Upper lobe of left lung (tissue), 4 donors: ENCODE results near the gene TENM4.

Experiments
- POLR2AphosphoS5 ChIP-seq, 2 donors: sonication (generic); formaldehyde crosslinking; IDR thresholded peaks; one replicate each; pipeline ENCODE4 v1.5.1; 2017; ENCODE audit warnings: antibody characterized with exemption in 2 of 2
- TF ChIP-seq, protein P1 (sequence below), 6 experiments: fragments of 450-650 bp in 4 of 6; fragments of 200-600 bp in 2 of 6; sonication (generic) in 2 of 6; IDR thresholded peaks; one replicate each; pipeline ENCODE4 v1.5.1; 2016 to 2019; ENCODE audit warnings: antibody characterized with exemption in 6 of 6

DNA sequence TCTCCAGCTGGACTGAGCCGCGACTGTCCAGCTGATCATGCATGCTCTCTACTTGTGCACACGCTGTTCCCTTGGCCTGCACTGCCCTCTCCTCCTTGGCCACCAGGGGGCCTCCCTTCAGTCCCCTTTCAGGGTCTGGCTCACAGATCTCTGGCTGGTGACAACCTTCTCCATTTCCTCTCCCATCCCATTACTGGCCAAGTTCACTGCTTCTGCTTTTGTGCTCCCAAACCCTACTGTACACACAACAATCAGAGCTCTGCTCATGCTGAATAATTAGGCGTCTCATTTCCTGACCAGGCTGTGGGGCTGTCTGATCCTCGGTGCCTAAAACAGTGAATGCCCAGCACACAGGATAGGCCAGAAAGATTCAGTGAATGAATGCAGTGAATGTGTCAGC lies 642.2 kb downstream of the TENM4 start:
- TF ChIP-seq POLR2AphosphoS5 (IDR thresholded peaks at IDR 0.05), result no peak
- TF ChIP-seq, protein P1, sequence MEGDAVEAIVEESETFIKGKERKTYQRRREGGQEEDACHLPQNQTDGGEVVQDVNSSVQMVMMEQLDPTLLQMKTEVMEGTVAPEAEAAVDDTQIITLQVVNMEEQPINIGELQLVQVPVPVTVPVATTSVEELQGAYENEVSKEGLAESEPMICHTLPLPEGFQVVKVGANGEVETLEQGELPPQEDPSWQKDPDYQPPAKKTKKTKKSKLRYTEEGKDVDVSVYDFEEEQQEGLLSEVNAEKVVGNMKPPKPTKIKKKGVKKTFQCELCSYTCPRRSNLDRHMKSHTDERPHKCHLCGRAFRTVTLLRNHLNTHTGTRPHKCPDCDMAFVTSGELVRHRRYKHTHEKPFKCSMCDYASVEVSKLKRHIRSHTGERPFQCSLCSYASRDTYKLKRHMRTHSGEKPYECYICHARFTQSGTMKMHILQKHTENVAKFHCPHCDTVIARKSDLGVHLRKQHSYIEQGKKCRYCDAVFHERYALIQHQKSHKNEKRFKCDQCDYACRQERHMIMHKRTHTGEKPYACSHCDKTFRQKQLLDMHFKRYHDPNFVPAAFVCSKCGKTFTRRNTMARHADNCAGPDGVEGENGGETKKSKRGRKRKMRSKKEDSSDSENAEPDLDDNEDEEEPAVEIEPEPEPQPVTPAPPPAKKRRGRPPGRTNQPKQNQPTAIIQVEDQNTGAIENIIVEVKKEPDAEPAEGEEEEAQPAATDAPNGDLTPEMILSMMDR (IDR thresholded peaks at IDR 0.05), result peak; percentile 62 to 85 (median 82)
